Esophagus (tissue), 2 donors: ENCODE measurements around the gene C3orf52. TPM values are rescaled to one million over a fixed set of nuclear protein-coding genes. Genes with fewer than 3 reads are reported as not detected.

ENCODE experiments used
- H3K27ac ChIP-seq, 2 donors: one replicate each; pipeline ENCODE4 v1.5.1; 2013; ENCODE audit warnings: low read depth in 2 of 2, mild to moderate bottlenecking in 2 of 2, inconsistent platforms in 1 of 2, low read length in 1 of 2, moderate library complexity in 1 of 2
- H3K27me3 ChIP-seq, 2 donors: one replicate each; pipeline ENCODE4 v1.6.1; 2013; ENCODE audit warnings: low read length in 2 of 2, control low read depth in 1 of 2, mild to moderate bottlenecking in 1 of 2; ENCODE audit not compliant: insufficient read depth in 2 of 2, control insufficient read depth in 1 of 2
- H3K36me3 ChIP-seq, 2 donors: one replicate each; pipeline ENCODE4 v1.6.1; 2013; ENCODE audit warnings: low read length in 1 of 2; ENCODE audit not compliant: control insufficient read depth in 2 of 2, insufficient read depth in 2 of 2
- H3K4me1 ChIP-seq, 2 donors: one replicate each; pipeline ENCODE4 v1.6.1; 2013; ENCODE audit warnings: low read length in 1 of 2; ENCODE audit not compliant: control insufficient read depth in 2 of 2, insufficient read depth in 2 of 2
- H3K4me3 ChIP-seq, 2 donors: one replicate each; pipeline ENCODE4 v1.5.1; 2013; ENCODE audit warnings: low read length in 2 of 2, mild to moderate bottlenecking in 2 of 2, low read depth in 1 of 2, moderate library complexity in 1 of 2
- H3K9me3 ChIP-seq, 2 donors: one replicate each; pipeline ENCODE4 v1.6.1; 2013; ENCODE audit warnings: mild to moderate bottlenecking in 2 of 2, low read depth in 1 of 2, low read length in 1 of 2, moderate library complexity in 1 of 2; ENCODE audit not compliant: control insufficient read depth in 2 of 2, insufficient read depth in 1 of 2
- WGBS, 2 donors: extraction: QIAGEN DNeasy Blood & Tissue Kit; methylation state at CpG; one replicate each; pipeline ENCODE4 v1.1.7; 2013; 5-methylcytosine and 5-hydroxymethylcytosine counted together
- polyA plus RNA-seq, 2 donors: library from polyadenylated mRNA; stranded (reverse); fragments of 200-250 nt; gene quantifications; one replicate each; pipeline ENCODE4 v1.2.3, GENCODE V29; 2013
- donor health status: healthy with polysubstance abuse.
- donor health status: Bipolar disorder and iron deficiency.

Gene C3orf52
- polyA plus RNA-seq, 2 donors = 2.0 to 2.1 TPM

- Histone ChIP-seq H3K9me3 (no peaks in the 10 kb centered on the region), H3K27me3 (no peaks in the 10 kb centered on the region), H3K4me1 (no peaks in the 10 kb centered on the region), H3K36me3 (no peaks in the 10 kb centered on the region), H3K27ac (no peak overlapping the region), H3K4me3 (no peak overlapping the region)
- 86 to 87% methylated on average over 6 of the region's 6 CpGs for WGBS, 2 donors
Observed at GRCh38 chr3:112115806-112116383, 29.7 kb downstream of the C3orf52 start.

GRCh38 chr3:112116748-112117186, 30.6 kb downstream of the C3orf52 start:
- Histone ChIP-seq H3K27ac (no peak overlapping the region), H3K4me3 (no peak overlapping the region), H3K27me3 (no peaks in the 10 kb centered on the region), H3K36me3 (no peaks in the 10 kb centered on the region), H3K9me3 (no peaks in the 10 kb centered on the region), H3K4me1 (no peaks in the 10 kb centered on the region)
- whole genome bisulfite sequencing, 2 donors = 72 to 74% methylated on average over 13 of the region's 13 CpGs

GRCh38 chr3:112117415-112117814, 31.2 kb downstream of the C3orf52 start:
- Histone ChIP-seq H3K27me3 (no peaks in the 10 kb centered on the region), H3K9me3 (no peaks in the 10 kb centered on the region), H3K36me3 (no peaks in the 10 kb centered on the region), H3K27ac (no peak overlapping the region), H3K4me3 (no peak overlapping the region), H3K4me1 (no peaks in the 10 kb centered on the region)
- WGBS, 2 donors = 94% methylated on average over 1 of the region's 1 CpG

GRCh38 chr3:112117841-112118571, 31.8 kb downstream of the C3orf52 start:
- H3K27me3 ChIP-seq = no peaks in the 10 kb centered on the region
- no peak overlapping the region for H3K27ac ChIP-seq
- H3K9me3 ChIP-seq = no peaks in the 10 kb centered on the region
- H3K4me1 ChIP-seq = no peaks in the 10 kb centered on the region
- 93 to 95% methylated on average over 4 of the region's 4 CpGs for WGBS, 2 donors
- H3K36me3 ChIP-seq = no peaks in the 10 kb centered on the region
- H3K4me3 ChIP-seq = no peak overlapping the region

GRCh38 chr3:112119962-112120836, 34.0 kb downstream of the C3orf52 start:
- Histone ChIP-seq H3K27me3 (no peaks in the 10 kb centered on the region), H3K36me3 (no peaks in the 10 kb centered on the region), H3K27ac (no peak overlapping the region), H3K9me3 (no peaks in the 10 kb centered on the region), H3K4me3 (no peak overlapping the region), H3K4me1 (no peaks in the 10 kb centered on the region)
- 74 to 77% methylated on average over 9 of the region's 9 CpGs for WGBS, 2 donors

DNA sequence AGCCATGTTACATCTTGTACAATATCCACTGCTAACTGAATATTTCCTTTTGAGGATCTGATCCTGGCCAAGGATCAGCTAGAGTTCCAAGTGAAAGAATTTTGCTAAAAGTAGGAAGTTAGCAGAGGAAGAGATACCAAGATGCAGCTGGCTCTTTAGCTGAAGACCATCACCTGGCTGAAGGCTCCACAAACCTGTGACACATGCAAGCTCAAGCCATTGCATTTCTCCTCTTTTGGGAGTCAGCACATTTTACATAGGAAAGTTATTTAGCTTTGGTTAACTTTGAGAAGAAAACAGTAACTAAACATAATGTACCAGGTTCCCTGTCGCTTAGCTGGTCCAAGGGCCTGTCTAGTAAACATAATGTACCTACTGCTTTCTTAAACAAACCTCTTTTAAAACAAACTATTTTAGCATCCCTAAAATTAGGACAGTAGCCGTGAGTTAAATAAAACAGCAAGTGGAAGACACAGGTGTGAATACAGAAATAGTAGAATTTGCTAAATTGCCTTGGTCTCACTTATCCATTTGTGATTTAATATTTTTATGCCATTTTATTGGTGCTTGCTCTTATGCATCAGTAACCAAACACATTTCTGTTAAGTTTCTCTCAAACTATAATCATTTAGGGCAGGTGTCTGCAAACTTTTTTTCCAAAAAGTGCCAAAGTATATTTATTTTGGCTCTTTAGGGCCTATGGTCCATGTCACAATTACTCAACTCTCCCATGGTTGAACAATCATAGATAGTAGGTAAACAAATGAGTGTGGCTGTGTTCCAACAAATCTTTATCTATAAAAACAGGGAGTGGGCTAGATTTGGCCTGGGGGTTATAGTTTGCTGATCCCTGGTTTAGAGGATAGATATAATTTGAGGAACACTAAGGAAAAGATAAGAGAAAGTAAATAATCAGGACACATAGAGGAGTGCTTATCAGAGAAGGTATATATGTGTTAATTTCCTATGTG, 35.7 kb downstream of the C3orf52 start:
- H3K4me1 ChIP-seq = no peaks in the 10 kb centered on the region
- H3K27ac ChIP-seq = no peak overlapping the region
- no peaks in the 10 kb centered on the region for H3K9me3 ChIP-seq
- no peak overlapping the region for H3K4me3 ChIP-seq
- H3K27me3 ChIP-seq = no peaks in the 10 kb centered on the region
- 92 to 95% methylated on average over 2 of the region's 2 CpGs for WGBS, 2 donors
- no peaks in the 10 kb centered on the region for H3K36me3 ChIP-seq

GRCh38 chr3:112122870-112123269, 36.7 kb downstream of the C3orf52 start:
- H3K4me3 ChIP-seq = no peak overlapping the region
- no peaks in the 10 kb centered on the region for H3K4me1 ChIP-seq
- H3K27me3 ChIP-seq = no peaks in the 10 kb centered on the region
- H3K9me3 ChIP-seq = no peaks in the 10 kb centered on the region
- H3K27ac ChIP-seq = no peak overlapping the region
- H3K36me3 ChIP-seq = no peaks in the 10 kb centered on the region

DNA sequence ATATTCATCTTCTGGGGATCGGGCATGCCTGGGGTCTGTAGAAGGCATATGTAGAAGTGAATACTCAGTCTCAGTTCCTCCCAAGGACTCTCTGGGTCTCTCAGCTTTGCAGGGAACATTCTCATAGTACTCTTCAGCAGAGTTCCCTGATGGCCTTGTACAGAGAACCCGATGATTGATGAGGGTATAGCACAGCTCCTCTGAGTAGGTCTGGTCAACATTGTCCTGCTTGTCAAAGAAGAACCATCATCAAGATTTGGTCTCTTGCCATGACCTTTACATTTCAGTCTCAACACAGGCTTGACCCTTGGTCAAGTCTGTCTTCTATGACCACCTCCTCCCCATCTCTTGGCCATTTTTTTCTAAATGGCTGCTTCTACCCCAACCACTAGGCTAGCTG, 37.4 kb downstream of the C3orf52 start:
- Histone ChIP-seq H3K9me3 (no peaks in the 10 kb centered on the region), H3K4me3 (no peak overlapping the region), H3K27me3 (no peaks in the 10 kb centered on the region), H3K4me1 (no peaks in the 10 kb centered on the region), H3K27ac (no peak overlapping the region), H3K36me3 (no peaks in the 10 kb centered on the region)
- 89 to 95% methylated on average over 2 of the region's 2 CpGs for WGBS, 2 donors
